ENCODE results near the gene PDE4C.

The PDE4C gene

DNA sequence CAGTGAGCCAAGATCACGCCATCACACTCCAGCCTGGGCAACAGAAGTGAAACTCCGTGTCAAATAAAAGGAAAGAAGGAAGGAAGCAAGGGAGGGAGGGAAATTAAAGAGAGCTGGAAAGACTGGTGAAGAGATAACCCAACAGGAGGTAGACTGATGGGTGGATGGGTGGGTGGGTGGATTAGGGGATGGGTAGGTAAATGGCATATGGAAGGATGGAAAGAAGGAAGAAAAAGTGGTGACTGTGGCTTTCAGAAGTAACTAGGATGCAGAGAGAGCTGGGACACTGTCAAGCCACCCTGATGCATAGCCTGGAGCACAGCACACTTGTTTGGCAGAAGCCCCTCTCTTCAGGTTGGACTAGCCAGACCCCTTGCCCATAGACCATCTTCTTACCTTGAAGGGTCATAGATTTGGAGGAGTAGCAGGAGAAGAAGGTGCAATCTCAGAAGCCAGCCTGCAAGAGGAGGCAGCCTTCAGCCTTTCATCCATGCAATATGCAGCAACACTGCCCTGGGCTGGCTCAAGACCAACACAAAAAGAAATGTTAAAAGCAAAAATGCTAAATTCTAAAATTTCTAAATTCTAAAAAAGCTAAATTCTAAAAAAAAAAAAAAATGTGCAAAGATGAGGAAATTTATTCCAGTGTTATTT lies 43.0 kb upstream of the PDE4C start:
- TF ChIP-seq, protein P1, sequence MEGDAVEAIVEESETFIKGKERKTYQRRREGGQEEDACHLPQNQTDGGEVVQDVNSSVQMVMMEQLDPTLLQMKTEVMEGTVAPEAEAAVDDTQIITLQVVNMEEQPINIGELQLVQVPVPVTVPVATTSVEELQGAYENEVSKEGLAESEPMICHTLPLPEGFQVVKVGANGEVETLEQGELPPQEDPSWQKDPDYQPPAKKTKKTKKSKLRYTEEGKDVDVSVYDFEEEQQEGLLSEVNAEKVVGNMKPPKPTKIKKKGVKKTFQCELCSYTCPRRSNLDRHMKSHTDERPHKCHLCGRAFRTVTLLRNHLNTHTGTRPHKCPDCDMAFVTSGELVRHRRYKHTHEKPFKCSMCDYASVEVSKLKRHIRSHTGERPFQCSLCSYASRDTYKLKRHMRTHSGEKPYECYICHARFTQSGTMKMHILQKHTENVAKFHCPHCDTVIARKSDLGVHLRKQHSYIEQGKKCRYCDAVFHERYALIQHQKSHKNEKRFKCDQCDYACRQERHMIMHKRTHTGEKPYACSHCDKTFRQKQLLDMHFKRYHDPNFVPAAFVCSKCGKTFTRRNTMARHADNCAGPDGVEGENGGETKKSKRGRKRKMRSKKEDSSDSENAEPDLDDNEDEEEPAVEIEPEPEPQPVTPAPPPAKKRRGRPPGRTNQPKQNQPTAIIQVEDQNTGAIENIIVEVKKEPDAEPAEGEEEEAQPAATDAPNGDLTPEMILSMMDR (conservative IDR thresholded peaks at IDR 0.05; ENCODE audit: control insufficient read depth, insufficient read depth, low read depth, low read length), result no peak
- no peak overlapping the region for H3K4me3 ChIP-seq (ENCODE audit: control insufficient read depth, low read depth, low read length)
- DNase-seq (ENCODE audit: low read depth), result no peak

DNA sequence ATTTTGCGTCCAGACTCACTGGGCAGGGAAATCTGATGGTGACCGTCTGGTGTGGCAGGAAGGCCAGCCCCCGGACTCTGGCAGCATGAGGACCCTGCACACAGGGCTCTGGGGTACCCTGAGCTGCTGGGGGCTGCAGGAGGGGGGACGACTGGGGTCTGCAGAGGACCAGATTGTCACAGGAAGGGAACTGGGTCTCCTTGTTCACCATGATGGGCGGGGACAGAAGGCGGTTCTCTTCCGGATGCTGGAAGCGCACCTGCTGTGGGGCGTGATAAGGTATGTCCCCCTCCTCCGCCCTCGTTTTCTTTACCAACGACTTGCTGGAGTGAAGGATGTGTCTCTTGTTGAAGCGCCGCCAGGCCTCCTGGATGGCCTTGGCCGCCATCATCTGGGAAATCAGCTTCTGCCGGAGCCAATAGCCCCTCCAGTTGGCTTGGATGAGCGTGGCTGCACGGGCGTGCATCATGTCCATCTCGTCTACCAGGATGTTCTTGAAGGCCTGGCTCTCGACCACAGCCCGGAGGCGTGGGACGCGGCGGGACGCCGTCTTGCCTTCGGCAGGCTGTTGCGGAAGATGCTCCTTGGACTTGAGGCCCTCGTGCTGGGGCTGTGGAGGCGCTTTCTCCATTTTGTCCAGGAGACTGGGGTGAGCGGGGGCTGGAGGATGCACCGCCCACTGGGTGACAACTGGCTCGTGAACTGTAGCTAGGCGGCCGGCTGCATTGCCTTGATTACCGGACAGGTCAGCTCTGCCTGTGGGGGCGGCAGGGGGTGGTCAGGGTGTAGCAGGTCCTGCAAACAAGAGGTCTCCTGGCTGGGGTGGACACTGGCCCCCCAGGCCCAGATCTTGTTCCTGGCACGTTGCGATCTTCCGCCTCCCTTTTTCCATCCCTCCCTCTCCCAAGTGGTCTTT lies 40.8 kb upstream of the PDE4C start:
- H3K4me3 ChIP-seq (ENCODE audit: control insufficient read depth, low read depth, low read length), result no peak overlapping the region
- no peak for DNase-seq (ENCODE audit: low read depth)
- TF ChIP-seq, protein P1 (conservative IDR thresholded peaks at IDR 0.05; ENCODE audit: control insufficient read depth, insufficient read depth, low read depth, low read length), result no peak

DNA sequence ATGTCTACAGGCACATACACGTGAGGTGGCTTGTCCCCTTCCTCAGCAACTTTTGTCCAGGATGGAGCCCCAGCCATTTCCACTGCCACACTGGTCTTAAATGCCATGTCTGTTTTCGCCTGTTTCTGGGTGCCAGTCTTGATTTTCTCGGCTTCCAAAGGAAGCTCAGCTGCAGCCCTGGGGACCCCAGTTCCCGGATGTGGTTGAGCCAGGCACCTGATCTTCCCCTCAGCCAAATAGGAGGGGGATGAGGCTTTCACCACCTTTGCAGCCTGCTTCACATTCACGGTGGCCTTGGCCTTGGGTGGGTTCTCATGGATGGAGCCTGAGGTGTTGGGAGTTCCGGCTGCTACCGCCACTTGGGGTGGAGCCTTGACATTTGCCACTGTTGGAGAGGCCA lies 39.3 kb upstream of the PDE4C start:
- no peak overlapping the region for H3K4me3 ChIP-seq (ENCODE audit: control insufficient read depth, low read depth, low read length)
- DNase-seq (ENCODE audit: low read depth), result no peak
- TF ChIP-seq, protein P1 (conservative IDR thresholded peaks at IDR 0.05; ENCODE audit: control insufficient read depth, insufficient read depth, low read depth, low read length), result no peak

DNA sequence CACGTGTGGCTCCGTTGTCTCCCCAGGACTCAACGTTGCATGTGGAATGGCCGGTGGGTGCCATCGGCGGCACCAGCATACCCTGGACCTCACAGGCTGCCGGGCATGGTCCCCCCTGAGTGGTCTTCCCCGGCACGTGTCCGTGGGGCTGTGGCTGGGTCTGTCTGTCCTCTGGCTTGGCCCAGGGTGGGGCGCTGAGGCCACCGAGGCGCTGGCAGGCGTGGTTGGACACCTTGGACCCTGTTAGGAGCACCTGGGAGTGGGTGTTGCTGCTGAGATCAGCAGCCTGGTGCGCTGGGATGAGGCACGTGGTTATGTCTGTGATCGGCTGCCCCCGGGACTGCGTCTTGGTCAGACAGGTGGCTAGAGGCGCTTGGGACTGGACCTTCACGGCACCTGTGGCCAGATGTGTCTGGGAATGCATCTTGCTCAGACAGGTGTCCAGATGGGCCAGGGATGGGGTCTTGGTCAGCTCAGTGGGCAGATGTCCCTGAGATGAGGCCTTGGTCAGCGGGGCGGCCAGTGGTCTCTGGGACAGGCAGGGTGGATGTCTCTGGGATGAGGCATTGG lies 38.8 kb upstream of the PDE4C start:
- no peak overlapping the region for H3K4me3 ChIP-seq (ENCODE audit: control insufficient read depth, low read depth, low read length)
- TF ChIP-seq, protein P1 (conservative IDR thresholded peaks at IDR 0.05; ENCODE audit: control insufficient read depth, insufficient read depth, low read depth, low read length), result no peak
- no peak for DNase-seq (ENCODE audit: low read depth)

DNA sequence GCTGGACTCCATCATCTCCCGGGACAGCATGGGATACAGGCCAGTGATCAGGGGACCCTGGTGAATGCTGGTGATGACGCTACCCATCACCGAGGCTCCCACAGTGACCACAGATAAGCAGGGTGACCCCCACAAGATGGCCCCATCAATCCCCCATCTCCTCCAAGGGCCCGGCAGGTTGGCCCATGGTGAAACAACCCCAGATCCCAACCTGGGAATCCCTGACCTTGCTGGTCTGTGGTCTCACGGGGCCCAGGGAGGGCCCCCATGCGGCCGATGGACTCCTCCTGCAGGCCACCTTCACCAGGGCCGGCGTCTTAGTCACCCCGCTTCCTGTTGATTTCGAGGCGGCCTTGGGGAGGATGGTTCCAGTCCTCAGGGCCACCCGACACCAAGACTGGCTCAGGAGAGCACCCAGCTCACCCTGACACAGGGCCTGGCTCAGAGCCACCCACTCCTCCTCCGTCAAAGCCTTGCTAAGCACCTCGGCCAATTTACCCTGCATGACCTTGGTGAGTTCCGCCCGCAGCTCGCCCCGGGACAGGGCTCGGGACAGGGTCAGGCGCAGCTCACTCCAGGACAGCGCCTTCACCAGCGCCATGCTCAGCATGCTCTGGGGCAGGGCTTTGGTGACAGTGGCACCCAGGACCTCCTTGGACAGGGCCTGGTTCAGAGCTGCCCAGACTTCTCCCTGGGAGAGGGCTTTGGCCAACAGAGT lies 38.1 kb upstream of the PDE4C start:
- no peak overlapping the region for H3K4me3 ChIP-seq (ENCODE audit: control insufficient read depth, low read depth, low read length)
- TF ChIP-seq, protein P1 (conservative IDR thresholded peaks at IDR 0.05; ENCODE audit: control insufficient read depth, insufficient read depth, low read depth, low read length), result no peak
- no peak for DNase-seq (ENCODE audit: low read depth)
